GM21717 (cell line): ENCODE results near the gene NLRP2B.
"Not testable (repeated sequence)": the region's sequence is repeated elsewhere in the genome, so short reads cannot be mapped to it uniquely, and the experiment has no call there.

Source experiments
- ATAC-seq: cut with Tn5 transposase; IDR thresholded peaks from one replicate; pipeline ENCODE4 v1.9.1; 2021; ENCODE audit warnings: mild to moderate bottlenecking, moderate library complexity; ENCODE audit not compliant: unreplicated experiment

NLRP2B gene

DNA sequence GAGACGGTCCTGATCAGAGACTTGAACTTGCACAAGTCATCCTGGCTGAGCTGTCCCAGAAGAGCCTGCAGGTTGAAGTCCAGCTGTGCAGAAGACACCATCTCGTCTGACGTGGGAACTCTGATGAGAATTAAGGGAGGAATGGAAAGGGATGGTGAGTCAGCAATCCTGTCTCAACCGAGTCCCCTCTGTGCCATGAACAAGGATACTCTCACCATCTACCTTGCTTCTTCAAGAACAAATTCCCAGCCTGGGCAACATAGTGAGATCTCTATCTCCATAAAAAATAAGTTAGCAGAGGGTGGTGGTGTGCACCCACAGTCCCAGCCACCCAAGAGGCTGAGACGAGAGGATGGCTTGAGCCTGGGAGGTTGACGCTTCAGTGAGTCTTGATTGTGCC is at the start of gene NLRP2B:
NLRP2B (minus strand) TSS at position 101 of the 400 bp plus-strand sequence.
- no peak for ATAC-seq

GRCh38 chrX:57725995-57726394 is 45.9 kb upstream of the NLRP2B start:
- not testable (repeated sequence) for ATAC-seq

GRCh38 chrX:57681341-57681740 is 1.3 kb upstream of the NLRP2B start:
- ATAC-seq = no peak

GRCh38 chrX:57678686-57679428 is 1.2 kb downstream of the NLRP2B start:
- no peak for ATAC-seq

- ATAC-seq = no peak
Observed at GRCh38 chrX:57677132-57677858, 2.8 kb downstream of the NLRP2B start.

DNA sequence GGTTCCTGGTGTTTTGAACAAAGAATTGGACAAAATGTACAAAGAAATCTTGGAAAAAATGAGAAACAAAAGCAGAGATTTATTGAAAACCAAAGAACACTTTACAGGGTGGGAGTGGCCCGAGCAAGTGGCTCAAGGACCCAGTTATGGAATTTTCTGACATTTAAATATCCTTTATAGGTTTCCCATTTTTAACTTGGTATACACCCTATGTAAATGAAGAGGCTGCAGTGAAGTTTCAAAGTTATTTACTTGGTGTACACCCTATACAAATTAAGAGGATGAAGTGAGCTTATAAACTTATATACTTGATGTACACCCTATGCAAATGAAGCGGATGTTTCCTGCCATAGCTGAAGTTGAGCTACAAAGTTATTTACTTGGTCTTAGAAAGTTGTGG is 4.7 kb downstream of the NLRP2B start:
- ATAC-seq = no peak

GRCh38 chrX:57674861-57675260 is 5.2 kb downstream of the NLRP2B start:
- no peak for ATAC-seq

DNA sequence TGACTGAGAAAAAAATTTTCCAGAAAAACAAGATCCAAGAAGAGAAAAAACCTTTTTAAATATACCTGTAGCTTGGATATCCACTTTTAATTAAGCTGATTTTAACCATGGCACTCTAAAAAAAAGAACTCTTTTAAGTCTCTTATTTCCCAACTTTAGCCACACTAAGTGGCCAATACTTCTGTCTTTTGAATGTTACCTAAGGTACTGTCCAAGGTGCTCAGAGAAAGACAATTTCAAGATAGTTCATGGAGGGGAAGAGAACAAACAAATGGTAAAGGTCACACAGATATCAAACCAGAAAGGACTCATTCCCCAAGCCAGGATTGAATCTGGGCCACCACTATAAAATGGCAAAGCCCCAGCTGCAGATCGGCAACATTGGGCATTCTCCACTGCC is 10.1 kb downstream of the NLRP2B start:
- ATAC-seq = no peak

GRCh38 chrX:57667010-57667409 is 13.1 kb downstream of the NLRP2B start:
- no peak for ATAC-seq

- no peak for ATAC-seq
Observed at GRCh38 chrX:57655065-57655464, 25.0 kb downstream of the NLRP2B start.

- no peak for ATAC-seq
Observed at GRCh38 chrX:57652705-57653104, 27.4 kb downstream of the NLRP2B start.

- ATAC-seq = no peak
Observed at GRCh38 chrX:57651169-57651919, 28.7 kb downstream of the NLRP2B start.

- ATAC-seq = no peak
Observed at GRCh38 chrX:57647020-57647419, 33.0 kb downstream of the NLRP2B start.

DNA sequence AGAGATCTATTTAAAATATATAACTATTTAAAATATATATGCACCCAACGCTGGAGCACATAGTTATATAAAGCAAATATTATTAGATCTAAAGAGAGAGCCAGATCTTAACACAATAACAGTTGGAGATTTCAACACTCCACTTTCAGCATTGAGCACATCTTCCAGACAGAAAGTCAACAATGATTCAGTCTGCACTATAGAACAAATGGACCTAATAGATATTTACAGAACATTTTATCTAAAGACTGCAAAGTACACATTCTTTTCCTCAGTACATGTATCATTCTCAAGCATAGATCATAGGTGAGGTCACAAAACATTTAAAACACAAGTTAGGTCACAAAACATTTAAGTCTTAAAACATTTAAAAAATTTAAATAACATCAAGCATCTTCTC is 36.4 kb downstream of the NLRP2B start:
- no peak for ATAC-seq

DNA sequence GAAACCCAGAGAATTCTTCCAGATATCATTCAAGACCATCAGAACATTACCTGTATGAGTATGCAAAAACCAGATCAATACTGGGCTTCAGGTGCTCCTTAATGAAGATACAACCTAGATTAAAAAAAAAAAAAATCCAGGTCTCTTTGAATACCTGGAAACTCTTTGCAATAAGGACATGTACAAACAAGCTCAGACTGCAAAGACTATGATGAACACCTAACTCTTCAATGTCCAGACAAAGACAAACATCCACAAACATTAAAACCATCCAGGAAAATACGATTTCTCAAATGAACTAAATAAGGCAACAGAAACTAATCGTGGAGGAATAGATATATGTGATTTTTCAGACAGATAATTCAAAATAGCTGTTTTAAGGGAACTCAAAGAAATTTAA is 38.7 kb downstream of the NLRP2B start:
- no peak for ATAC-seq

DNA sequence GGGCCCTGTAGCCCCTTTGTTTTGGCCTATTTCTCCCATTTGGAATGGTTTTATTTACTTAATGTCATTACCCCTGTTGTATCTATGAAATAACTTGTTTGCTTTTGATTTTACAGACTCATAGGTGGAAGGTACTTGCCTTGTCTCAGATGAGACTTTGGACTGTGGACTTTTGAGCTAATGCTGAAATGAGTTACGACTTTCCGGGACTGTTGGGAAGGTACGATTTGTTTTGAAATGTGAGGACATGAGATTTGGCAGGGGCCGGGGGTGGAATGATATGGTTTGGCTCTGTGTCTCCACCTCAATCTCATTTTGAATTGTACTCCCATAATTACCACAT is 39.4 kb downstream of the NLRP2B start:
- ATAC-seq = no peak

- not testable (repeated sequence) for ATAC-seq
Observed at GRCh38 chrX:57629438-57629837, 50.6 kb downstream of the NLRP2B start.
